OCI-LY3 (cell line): ENCODE results near the gene ATN1.
"Not testable (repeated sequence)": the region's sequence is repeated elsewhere in the genome, so short reads cannot be mapped to it uniquely, and the experiment has no call there.

Source experiments
- EZH2phosphoT487 ChIP-seq: fragments of 200-600 bp; shearing (Covaris generic); IDR thresholded peaks from 2 replicates; pipeline ENCODE4 v1.6.1; 2018; ENCODE audit warnings: antibody characterized with exemption, mixed run types, low read depth
- TF ChIP-seq, protein P1 (sequence below): fragments of 200-600, 300-600 bp; sonication (generic); IDR thresholded peaks from 2 replicates; pipeline ENCODE4 v1.5.1; 2014; ENCODE audit warnings: antibody characterized with exemption, low read length, low read depth

DNA sequence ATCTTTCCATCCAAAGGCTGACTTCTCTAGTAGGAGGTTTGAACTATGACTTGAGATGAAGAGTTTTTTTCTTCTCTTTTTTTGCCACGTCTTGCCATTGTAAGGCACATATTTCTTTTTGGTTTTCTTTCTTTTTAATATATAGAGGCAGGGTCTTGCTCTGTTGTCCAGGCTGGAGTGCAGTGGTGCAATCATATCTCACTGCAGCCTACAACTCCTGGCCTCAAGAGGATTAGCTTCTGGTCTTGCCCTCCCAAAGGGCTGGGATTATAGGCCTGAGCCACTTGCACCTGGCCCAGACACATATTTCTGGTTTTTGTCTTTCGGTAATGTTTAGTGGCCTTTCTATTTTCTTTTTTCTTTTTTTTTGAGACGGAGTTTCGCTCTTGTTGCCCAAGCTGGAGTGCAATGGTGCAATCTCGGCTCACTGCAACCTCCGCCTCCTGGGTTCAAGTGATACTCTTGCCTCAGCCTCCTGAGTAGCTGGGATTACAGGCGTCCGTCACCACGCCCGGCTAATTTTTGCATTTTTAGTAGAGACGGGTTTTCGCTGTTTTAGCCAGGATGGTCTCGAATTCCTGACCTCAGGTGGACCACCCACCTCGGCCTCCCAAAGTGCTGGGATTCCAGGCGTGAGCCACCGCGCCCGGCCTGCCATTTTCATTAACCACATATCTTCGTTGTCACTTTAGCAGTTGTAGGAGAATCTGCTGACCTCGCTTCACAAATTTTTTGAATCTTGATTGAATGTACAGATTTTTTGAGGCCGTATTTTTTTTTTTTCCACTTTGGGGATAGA lies 37.8 kb upstream of the ATN1 start:
- TF ChIP-seq, protein P1, sequence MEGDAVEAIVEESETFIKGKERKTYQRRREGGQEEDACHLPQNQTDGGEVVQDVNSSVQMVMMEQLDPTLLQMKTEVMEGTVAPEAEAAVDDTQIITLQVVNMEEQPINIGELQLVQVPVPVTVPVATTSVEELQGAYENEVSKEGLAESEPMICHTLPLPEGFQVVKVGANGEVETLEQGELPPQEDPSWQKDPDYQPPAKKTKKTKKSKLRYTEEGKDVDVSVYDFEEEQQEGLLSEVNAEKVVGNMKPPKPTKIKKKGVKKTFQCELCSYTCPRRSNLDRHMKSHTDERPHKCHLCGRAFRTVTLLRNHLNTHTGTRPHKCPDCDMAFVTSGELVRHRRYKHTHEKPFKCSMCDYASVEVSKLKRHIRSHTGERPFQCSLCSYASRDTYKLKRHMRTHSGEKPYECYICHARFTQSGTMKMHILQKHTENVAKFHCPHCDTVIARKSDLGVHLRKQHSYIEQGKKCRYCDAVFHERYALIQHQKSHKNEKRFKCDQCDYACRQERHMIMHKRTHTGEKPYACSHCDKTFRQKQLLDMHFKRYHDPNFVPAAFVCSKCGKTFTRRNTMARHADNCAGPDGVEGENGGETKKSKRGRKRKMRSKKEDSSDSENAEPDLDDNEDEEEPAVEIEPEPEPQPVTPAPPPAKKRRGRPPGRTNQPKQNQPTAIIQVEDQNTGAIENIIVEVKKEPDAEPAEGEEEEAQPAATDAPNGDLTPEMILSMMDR = not testable (repeated sequence)
- TF ChIP-seq EZH2phosphoT487 = not testable (repeated sequence)
